A549 (cell line): ENCODE results near the gene MYO5C.

Experiments
- CHD2 ChIP-seq: fragments of 150-350 bp; IDR thresholded peaks from 2 replicates; pipeline ENCODE4 v1.6.1; 2014; ENCODE audit warnings: low read length; ENCODE audit not compliant: partially characterized antibody
- EP300 ChIP-seq, 2 experiments: fragments of >200 bp; sonication (Bioruptor Twin); formaldehyde crosslinking; IDR thresholded peaks; 2 replicates in 1 of 2; 3 replicates in 1 of 2; pipeline ENCODE4 v1.6.1; 2016 to 2017
- MAFK ChIP-seq: fragments of 450-650 bp; IDR thresholded peaks from 2 replicates; pipeline ENCODE4 v1.6.1; 2014; ENCODE audit not compliant: partially characterized antibody
- NFE2L2 ChIP-seq: fragments of 150-350 bp; conservative IDR thresholded peaks from 2 replicates; pipeline ENCODE4 v1.6.1; 2014; ENCODE audit warnings: low read length
- NR3C1 ChIP-seq: fragments of >200 bp; sonication (Bioruptor Twin); formaldehyde crosslinking; IDR thresholded peaks from 3 replicates; pipeline ENCODE4 v1.6.1; 2017
- POLR2A ChIP-seq: IDR thresholded peaks from 2 replicates; pipeline ENCODE4 v1.6.1; 2012; ENCODE audit warnings: mild to moderate bottlenecking, low read length
- POLR2AphosphoS2 ChIP-seq: conservative IDR thresholded peaks from 2 replicates; pipeline ENCODE4 v1.6.1; 2012; ENCODE audit warnings: low read length, improper control_type of control experiment, inconsistent platforms
- TF ChIP-seq, protein P1 (sequence below): fragments of >200 bp; sonication (Bioruptor Twin); formaldehyde crosslinking; IDR thresholded peaks from 3 replicates; pipeline ENCODE4 v1.5.1; 2016
- TF ChIP-seq, protein P2 (sequence below): fragments of 200-600 bp; sonication (generic); IDR thresholded peaks from 2 replicates; pipeline ENCODE4 v1.6.1; 2016; ENCODE audit warnings: antibody characterized with exemption, mild to moderate bottlenecking, moderate library complexity

DNA sequence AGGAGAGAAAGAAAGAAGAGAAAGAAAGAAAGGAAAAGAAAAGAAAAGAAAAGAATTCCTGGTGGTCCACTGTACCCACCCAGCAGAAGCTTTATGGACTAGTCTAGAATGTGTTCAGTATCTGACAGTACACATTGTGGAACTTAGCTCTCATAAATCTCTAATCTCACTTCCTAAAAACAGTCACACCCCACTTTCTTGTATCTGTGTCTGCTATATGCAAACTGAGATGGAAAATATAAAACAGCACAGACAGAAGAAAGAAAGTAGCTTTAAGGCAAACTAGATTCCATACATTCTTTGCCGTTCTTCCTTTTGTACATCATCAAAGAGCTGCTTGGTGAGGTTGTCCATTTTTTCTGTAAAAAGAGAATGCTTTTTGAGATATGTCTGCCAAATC is 63.3 kb downstream of the MYO5C start:
- TF ChIP-seq, protein P1, sequence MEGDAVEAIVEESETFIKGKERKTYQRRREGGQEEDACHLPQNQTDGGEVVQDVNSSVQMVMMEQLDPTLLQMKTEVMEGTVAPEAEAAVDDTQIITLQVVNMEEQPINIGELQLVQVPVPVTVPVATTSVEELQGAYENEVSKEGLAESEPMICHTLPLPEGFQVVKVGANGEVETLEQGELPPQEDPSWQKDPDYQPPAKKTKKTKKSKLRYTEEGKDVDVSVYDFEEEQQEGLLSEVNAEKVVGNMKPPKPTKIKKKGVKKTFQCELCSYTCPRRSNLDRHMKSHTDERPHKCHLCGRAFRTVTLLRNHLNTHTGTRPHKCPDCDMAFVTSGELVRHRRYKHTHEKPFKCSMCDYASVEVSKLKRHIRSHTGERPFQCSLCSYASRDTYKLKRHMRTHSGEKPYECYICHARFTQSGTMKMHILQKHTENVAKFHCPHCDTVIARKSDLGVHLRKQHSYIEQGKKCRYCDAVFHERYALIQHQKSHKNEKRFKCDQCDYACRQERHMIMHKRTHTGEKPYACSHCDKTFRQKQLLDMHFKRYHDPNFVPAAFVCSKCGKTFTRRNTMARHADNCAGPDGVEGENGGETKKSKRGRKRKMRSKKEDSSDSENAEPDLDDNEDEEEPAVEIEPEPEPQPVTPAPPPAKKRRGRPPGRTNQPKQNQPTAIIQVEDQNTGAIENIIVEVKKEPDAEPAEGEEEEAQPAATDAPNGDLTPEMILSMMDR, result no peak
- no peak for TF ChIP-seq POLR2AphosphoS2
- TF ChIP-seq NR3C1, result no peak
- no peak for TF ChIP-seq MAFK
- TF ChIP-seq POLR2A, result no peak
- TF ChIP-seq EP300 (IDR thresholded peaks at IDR 0.05), result no peak
- TF ChIP-seq CHD2, result no peak
- no peak for TF ChIP-seq NFE2L2
- TF ChIP-seq, protein P2, sequence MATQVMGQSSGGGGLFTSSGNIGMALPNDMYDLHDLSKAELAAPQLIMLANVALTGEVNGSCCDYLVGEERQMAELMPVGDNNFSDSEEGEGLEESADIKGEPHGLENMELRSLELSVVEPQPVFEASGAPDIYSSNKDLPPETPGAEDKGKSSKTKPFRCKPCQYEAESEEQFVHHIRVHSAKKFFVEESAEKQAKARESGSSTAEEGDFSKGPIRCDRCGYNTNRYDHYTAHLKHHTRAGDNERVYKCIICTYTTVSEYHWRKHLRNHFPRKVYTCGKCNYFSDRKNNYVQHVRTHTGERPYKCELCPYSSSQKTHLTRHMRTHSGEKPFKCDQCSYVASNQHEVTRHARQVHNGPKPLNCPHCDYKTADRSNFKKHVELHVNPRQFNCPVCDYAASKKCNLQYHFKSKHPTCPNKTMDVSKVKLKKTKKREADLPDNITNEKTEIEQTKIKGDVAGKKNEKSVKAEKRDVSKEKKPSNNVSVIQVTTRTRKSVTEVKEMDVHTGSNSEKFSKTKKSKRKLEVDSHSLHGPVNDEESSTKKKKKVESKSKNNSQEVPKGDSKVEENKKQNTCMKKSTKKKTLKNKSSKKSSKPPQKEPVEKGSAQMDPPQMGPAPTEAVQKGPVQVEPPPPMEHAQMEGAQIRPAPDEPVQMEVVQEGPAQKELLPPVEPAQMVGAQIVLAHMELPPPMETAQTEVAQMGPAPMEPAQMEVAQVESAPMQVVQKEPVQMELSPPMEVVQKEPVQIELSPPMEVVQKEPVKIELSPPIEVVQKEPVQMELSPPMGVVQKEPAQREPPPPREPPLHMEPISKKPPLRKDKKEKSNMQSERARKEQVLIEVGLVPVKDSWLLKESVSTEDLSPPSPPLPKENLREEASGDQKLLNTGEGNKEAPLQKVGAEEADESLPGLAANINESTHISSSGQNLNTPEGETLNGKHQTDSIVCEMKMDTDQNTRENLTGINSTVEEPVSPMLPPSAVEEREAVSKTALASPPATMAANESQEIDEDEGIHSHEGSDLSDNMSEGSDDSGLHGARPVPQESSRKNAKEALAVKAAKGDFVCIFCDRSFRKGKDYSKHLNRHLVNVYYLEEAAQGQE, result no peak
